Mesendoderm (in vitro differentiated cells): ENCODE results near the gene PPP1R16B.
A peak's percentile ranks its signal among the peaks of the same experiment; 100 is the strongest.
"Not testable (repeated sequence)": the region's sequence is repeated elsewhere in the genome, so short reads cannot be mapped to it uniquely, and the experiment has no call there.

ENCODE experiments used
- DNase-seq: peaks from one replicate; pipeline ENCODE4 v3.0.0; 2013
- H2AK5ac ChIP-seq: 2 replicates; pipeline ENCODE4 v1.6.1; 2013; ENCODE audit warnings: low read length, inconsistent platforms
- H2BK120ac ChIP-seq: 2 replicates; pipeline ENCODE4 v1.6.1; 2013; ENCODE audit warnings: low read depth, mild to moderate bottlenecking, low read length, moderate library complexity, mixed read lengths
- H2BK15ac ChIP-seq: replicated peaks from 2 replicates; pipeline ENCODE4 v1.6.1; 2013; ENCODE audit warnings: low read depth, mild to moderate bottlenecking, moderate library complexity
- H2BK5ac ChIP-seq: 2 replicates; pipeline ENCODE4 v1.6.1; 2013; ENCODE audit warnings: low read length, inconsistent platforms
- H3K18ac ChIP-seq: 2 replicates; pipeline ENCODE4 v1.6.1; 2013; ENCODE audit warnings: mild to moderate bottlenecking, low read length, mixed read lengths
- H3K23ac ChIP-seq: one replicate; pipeline ENCODE4 v1.6.1; 2013; ENCODE audit warnings: low read length
- H3K27ac ChIP-seq: 2 replicates; pipeline ENCODE4 v1.5.1; 2013; ENCODE audit warnings: low read depth, mild to moderate bottlenecking, inconsistent platforms, low read length, moderate library complexity
- H3K27me3 ChIP-seq: 2 replicates; pipeline ENCODE4 v1.6.1; 2013; ENCODE audit warnings: low read length, control low read depth, mild to moderate bottlenecking, inconsistent platforms; ENCODE audit not compliant: insufficient read depth, poor library complexity
- H3K36me3 ChIP-seq: 2 replicates; pipeline ENCODE4 v1.6.1; 2013; ENCODE audit warnings: low read length, inconsistent platforms; ENCODE audit not compliant: control insufficient read depth, insufficient read depth
- H3K4ac ChIP-seq: one replicate; pipeline ENCODE4 v1.6.1; 2013; ENCODE audit warnings: low read depth, mild to moderate bottlenecking, low read length, moderate library complexity
- H3K4me1 ChIP-seq: 2 replicates; pipeline ENCODE4 v1.6.1; 2013; ENCODE audit warnings: low read depth, low read length, inconsistent platforms; ENCODE audit not compliant: control insufficient read depth
- H3K4me2 ChIP-seq: 2 replicates; pipeline ENCODE4 v1.6.1; 2013; ENCODE audit warnings: low read length
- H3K4me3 ChIP-seq: 2 replicates; pipeline ENCODE4 v1.5.1; 2013; ENCODE audit warnings: mild to moderate bottlenecking, low read length
- H3K56ac ChIP-seq: one replicate; pipeline ENCODE4 v1.6.1; 2013; ENCODE audit warnings: low read length
- H3K79me1 ChIP-seq: 2 replicates; pipeline ENCODE4 v1.6.1; 2013; ENCODE audit warnings: low read length, inconsistent platforms
- H3K79me2 ChIP-seq: 2 replicates; pipeline ENCODE4 v1.6.1; 2013; ENCODE audit warnings: mild to moderate bottlenecking, low read length; ENCODE audit not compliant: control insufficient read depth, insufficient read depth
- H3K9ac ChIP-seq: 2 replicates; pipeline ENCODE4 v1.6.1; 2013; ENCODE audit warnings: low read length, inconsistent platforms
- H4K5ac ChIP-seq: one replicate; pipeline ENCODE4 v1.6.1; 2013; ENCODE audit warnings: low read length
- H4K8ac ChIP-seq: one replicate; pipeline ENCODE4 v1.6.1; 2013; ENCODE audit warnings: low read depth, mild to moderate bottlenecking, control low read depth, low read length, moderate library complexity
- WGBS: extraction: QIAGEN DNeasy Blood & Tissue Kit; methylation state at CpG from one replicate; pipeline ENCODE4 v1.1.7; 2013; ENCODE audit warnings: low lambda C conversion rate, missing lambda C conversion rate; ENCODE audit not compliant: insufficient coverage; ENCODE audit errors: extremely low coverage; 5-methylcytosine and 5-hydroxymethylcytosine counted together

Gene PPP1R16B

GRCh38 chr20:38960187-38960687 is 154.7 kb downstream of the PPP1R16B start:
- not testable (repeated sequence) for H3K36me3 ChIP-seq, H3K4me3 ChIP-seq, H3K4me2 ChIP-seq, H2AK5ac ChIP-seq, H3K4me1 ChIP-seq, H2BK120ac ChIP-seq, H3K56ac ChIP-seq, H4K5ac ChIP-seq, H2BK15ac ChIP-seq, DNase-seq, H3K27ac ChIP-seq, H3K27me3 ChIP-seq, H2BK5ac ChIP-seq, H4K8ac ChIP-seq, H3K4ac ChIP-seq, H3K18ac ChIP-seq, H3K23ac ChIP-seq, H3K79me1 ChIP-seq, H3K9ac ChIP-seq
- WGBS, result no CpG with 5 or more reads among the region's 9 CpGs
- H3K79me2 ChIP-seq, result peaks cover 13% of the 10 kb centered on the region

- WGBS, result no CpG with 5 or more reads among the region's 16 CpGs
- peak overlapping the region; percentile 98 for H3K56ac ChIP-seq
- H3K23ac ChIP-seq, result no peak overlapping the region
- no peaks in the 10 kb centered on the region for H3K27me3 ChIP-seq
- no peaks in the 10 kb centered on the region for H3K36me3 ChIP-seq
- peak overlapping the region; percentile 78 for H2BK5ac ChIP-seq
- H3K79me2 ChIP-seq, result peaks cover 14% of the 10 kb centered on the region
- peak overlapping the region; percentile 98 for H3K9ac ChIP-seq
- no peaks in the 10 kb centered on the region for H3K4me1 ChIP-seq
- H4K8ac ChIP-seq, result peak overlapping the region; percentile 17
- no peak overlapping the region for H2BK120ac ChIP-seq
- no peak overlapping the region for H3K18ac ChIP-seq
- H2BK15ac ChIP-seq, result no peak overlapping the region
- H2AK5ac ChIP-seq, result no peak overlapping the region
- no peak overlapping the region for H3K27ac ChIP-seq
- peak overlapping the region; percentile 75 for H3K4me3 ChIP-seq
- no peak overlapping the region for H3K4ac ChIP-seq
- H3K79me1 ChIP-seq, result peaks cover 8% of the 10 kb centered on the region
- H4K5ac ChIP-seq, result peak overlapping the region; percentile 64
- peak overlapping the region; percentile 79 for H3K4me2 ChIP-seq
- DNase-seq, result no peak
Measured at GRCh38 chr20:38961530-38962043, 156.1 kb downstream of the PPP1R16B start.

- Histone ChIP-seq H3K18ac (peak within 1 kb of the TSS; percentile 31), H4K5ac (peak within 1 kb of the TSS; percentile 64), H2BK5ac (peak within 1 kb of the TSS; percentile 78), H3K27me3 (no peaks in the 10 kb centered on the region), H3K79me2 (peaks cover 16% of the 10 kb centered on the region), H3K9ac (peak within 1 kb of the TSS; percentile 98), H3K79me1 (peaks cover 11% of the 10 kb centered on the region), H3K4me3 (peak within 1 kb of the TSS; percentile 75), H4K8ac (peak within 1 kb of the TSS; percentile 44), H3K56ac (peak within 1 kb of the TSS; percentile 98), H3K4me1 (no peaks in the 10 kb centered on the region), H3K4ac (peak within 1 kb of the TSS; percentile 93), H2BK15ac (no peak within 1 kb of the TSS), H3K36me3 (no peaks in the 10 kb centered on the region), H2BK120ac (no peak within 1 kb of the TSS), H3K23ac (peak within 1 kb of the TSS; percentile 51), H3K27ac (peak within 1 kb of the TSS; percentile 82), H3K4me2 (peak within 1 kb of the TSS; percentile 82), H2AK5ac (no peak within 1 kb of the TSS)
- DNase-seq, result peak; percentile 98
- no CpG with 5 or more reads among the region's 70 CpGs for WGBS
Measured at GRCh38 chr20:38962044-38962927, 156.8 kb downstream of the PPP1R16B start, which contains the start of gene DHX35. Gene DHX35, plus strand, starts transcription at chr20:38962344. Its CDS starts 24 bp downstream, at chr20:38962368.

GRCh38 chr20:38962928-38963401 is 157.5 kb downstream of the PPP1R16B start:
- H2BK5ac ChIP-seq, result no peak overlapping the region
- H3K56ac ChIP-seq, result peak overlapping the region; percentile 97
- no peak overlapping the region for H4K5ac ChIP-seq
- no peaks in the 10 kb centered on the region for H3K4me1 ChIP-seq
- H3K27ac ChIP-seq, result no peak overlapping the region
- no peak overlapping the region for H3K23ac ChIP-seq
- no peak overlapping the region for H4K8ac ChIP-seq
- H3K9ac ChIP-seq, result peak overlapping the region; percentile 70
- H3K4me3 ChIP-seq, result peak overlapping the region; percentile 65
- peaks cover 16% of the 10 kb centered on the region for H3K79me1 ChIP-seq
- peak overlapping the region; percentile 82 for H3K4me2 ChIP-seq
- no peaks in the 10 kb centered on the region for H3K27me3 ChIP-seq
- no peak for DNase-seq
- no CpG with 5 or more reads among the region's 5 CpGs for WGBS
- H2AK5ac ChIP-seq, result no peak overlapping the region
- no peak overlapping the region for H2BK15ac ChIP-seq
- peaks cover 16% of the 10 kb centered on the region for H3K79me2 ChIP-seq
- no peaks in the 10 kb centered on the region for H3K36me3 ChIP-seq
- H3K4ac ChIP-seq, result no peak overlapping the region
- H3K18ac ChIP-seq, result no peak overlapping the region
- no peak overlapping the region for H2BK120ac ChIP-seq

GRCh38 chr20:38963745-38964144 is 158.2 kb downstream of the PPP1R16B start:
- H3K4me3 ChIP-seq, result no peak overlapping the region
- no peak overlapping the region for H4K5ac ChIP-seq
- H3K4me2 ChIP-seq, result no peak overlapping the region
- no peak overlapping the region for H3K18ac ChIP-seq
- no peak overlapping the region for H3K27ac ChIP-seq
- no peaks in the 10 kb centered on the region for H3K27me3 ChIP-seq
- no peaks in the 10 kb centered on the region for H3K36me3 ChIP-seq
- no peak overlapping the region for H3K9ac ChIP-seq
- no peak overlapping the region for H2BK120ac ChIP-seq
- no peak overlapping the region for H3K23ac ChIP-seq
- H3K79me1 ChIP-seq, result peaks cover 17% of the 10 kb centered on the region
- H3K79me2 ChIP-seq, result peaks cover 16% of the 10 kb centered on the region
- H4K8ac ChIP-seq, result no peak overlapping the region
- no peak for DNase-seq
- no peak overlapping the region for H2BK15ac ChIP-seq
- no peak overlapping the region for H3K4ac ChIP-seq
- H2BK5ac ChIP-seq, result no peak overlapping the region
- no peaks in the 10 kb centered on the region for H3K4me1 ChIP-seq
- no peak overlapping the region for H2AK5ac ChIP-seq
- no peak overlapping the region for H3K56ac ChIP-seq
